SU-DHL-6 (cell line): ENCODE data around the gene FANCL.

Source experiments
- H2AFZ ChIP-seq: fragments of 200-600 bp; sonication (generic); 2 replicates; pipeline ENCODE4 v1.6.1; 2014; ENCODE audit warnings: low read depth, mild to moderate bottlenecking, moderate library complexity, mixed read lengths, antibody characterized with exemption, low read length; ENCODE audit not compliant: severe bottlenecking
- H3F3A ChIP-seq: fragments of 200-600 bp; shearing (Covaris generic); 2 replicates; pipeline ENCODE4 v1.6.0; 2016; ENCODE audit warnings: antibody characterized with exemption, mild to moderate bottlenecking; ENCODE audit not compliant: insufficient read depth
- H3K27ac ChIP-seq: fragments of 200-600 bp; sonication (generic); 2 replicates; pipeline ENCODE4 v1.5.1; 2016; ENCODE audit warnings: low read depth, mild to moderate bottlenecking, low read length, moderate library complexity, mixed read lengths
- H3K27me3 ChIP-seq: fragments of 200-600 bp; sonication (generic), shearing (Covaris generic); 2 replicates; pipeline ENCODE4 v1.6.0; 2014; ENCODE audit warnings: mild to moderate bottlenecking, low read length
- H3K36me3 ChIP-seq: fragments of 200-600 bp; sonication (generic); 2 replicates; pipeline ENCODE4 v1.6.1; 2014; ENCODE audit warnings: mild to moderate bottlenecking, low read length, mixed read lengths
- H3K4me2 ChIP-seq: fragments of 300-600, 200-600 bp; shearing (Covaris generic), sonication (generic); 2 replicates; pipeline ENCODE4 v1.6.0; 2014; ENCODE audit warnings: low read length, low read depth, mild to moderate bottlenecking; ENCODE audit not compliant: poor library complexity, severe bottlenecking
- H3K4me3 ChIP-seq: fragments of 200-600 bp; sonication (generic); 2 replicates; pipeline ENCODE4 v1.5.1; 2014; ENCODE audit warnings: antibody characterized with exemption, low read length, mild to moderate bottlenecking, mixed read lengths; ENCODE audit not compliant: insufficient read depth, poor library complexity, severe bottlenecking
- H3K79me2 ChIP-seq: fragments of 200-600 bp; sonication (generic); 2 replicates; pipeline ENCODE4 v1.6.1; 2014; ENCODE audit warnings: mild to moderate bottlenecking, low read length, moderate library complexity; ENCODE audit not compliant: insufficient read depth
- H3K9ac ChIP-seq: fragments of 200-600 bp; sonication (generic); 2 replicates; pipeline ENCODE4 v1.7.0; 2014; ENCODE audit warnings: mild to moderate bottlenecking, low read length
- H3K9me2 ChIP-seq: fragments of 200-600 bp; sonication (generic); replicated peaks from 2 replicates; pipeline ENCODE4 v1.6.1; 2014; ENCODE audit warnings: low read length; ENCODE audit not compliant: insufficient read depth
- H3K9me3 ChIP-seq: fragments of 200-600 bp; sonication (generic); 2 replicates; pipeline ENCODE4 v1.6.1; 2014; ENCODE audit warnings: low read length, mixed read lengths; ENCODE audit not compliant: insufficient read depth
- H4K20me1 ChIP-seq: fragments of 200-600 bp; sonication (generic); 2 replicates; pipeline ENCODE4 v1.6.1; 2014; ENCODE audit warnings: low read depth, mild to moderate bottlenecking, antibody characterized with exemption, low read length, moderate library complexity, mixed read lengths
- CTCF ChIP-seq: fragments of 200-600 bp; sonication (generic); IDR thresholded peaks from one replicate; pipeline ENCODE4 v1.5.1; 2017; ENCODE audit warnings: antibody characterized with exemption, mild to moderate bottlenecking, low read length, moderate library complexity; ENCODE audit not compliant: insufficient read depth, poor library complexity, severe bottlenecking
- EZH2phosphoT487 ChIP-seq: fragments of 200-600 bp; sonication (generic), shearing (Covaris generic); conservative IDR thresholded peaks from 2 replicates; pipeline ENCODE4 v1.6.1; 2018; ENCODE audit warnings: mild to moderate bottlenecking, antibody characterized with exemption, low read length, moderate library complexity, mixed read lengths

Gene FANCL

DNA sequence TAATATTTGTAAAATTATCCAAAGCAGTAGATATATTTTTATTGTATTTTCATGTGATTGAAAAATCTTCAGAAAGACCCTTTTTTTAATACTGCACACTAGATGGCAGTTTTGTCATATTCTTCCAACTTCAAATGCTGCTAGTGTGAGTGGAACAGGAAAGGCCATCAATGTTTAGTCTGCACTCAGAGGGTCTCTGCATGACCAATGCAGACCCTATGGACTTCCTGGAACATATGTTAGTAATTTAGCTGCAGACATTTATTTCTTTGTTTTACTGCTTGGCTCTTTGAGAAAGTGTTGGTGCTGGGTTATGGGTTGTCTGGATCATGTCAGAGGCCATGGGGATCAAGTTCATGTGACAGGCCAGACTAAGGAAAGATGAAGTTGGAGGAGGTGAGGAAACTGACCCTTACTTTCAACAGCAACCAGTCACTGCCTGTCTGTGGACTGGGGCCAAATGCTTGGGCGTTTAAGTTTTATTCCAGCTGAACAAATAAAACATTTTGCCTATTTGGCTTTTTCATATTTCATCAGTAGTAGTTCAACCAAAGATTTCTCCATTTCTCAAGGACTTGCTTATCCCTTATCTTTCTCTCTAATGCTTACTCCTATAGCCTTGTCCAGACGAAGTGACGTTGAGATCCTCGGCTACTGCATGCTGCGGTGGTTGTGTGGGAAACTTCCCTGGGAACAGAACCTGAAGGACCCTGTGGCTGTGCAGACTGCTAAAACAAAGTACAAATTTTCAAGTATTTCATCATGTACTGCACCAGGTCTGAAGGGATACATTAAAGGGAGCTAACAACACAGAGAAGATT lies 109.7 kb downstream of the FANCL start:
- Histone ChIP-seq H4K20me1 (no peaks in the 10 kb centered on the region), H3K79me2 (no peaks in the 10 kb centered on the region), H3K4me2 (no peak overlapping the region), H2AFZ (no peak overlapping the region), H3K27ac (no peak overlapping the region), H3K9me2 (no peaks in the 10 kb centered on the region), H3K9me3 (no peaks in the 10 kb centered on the region), H3K36me3 (peaks cover 4% of the 10 kb centered on the region; the same call in 1 of the 2 replicates), H3K9ac (no peak overlapping the region), H3K27me3 (no peaks in the 10 kb centered on the region), H3F3A (no peaks in the 10 kb centered on the region), H3K4me3 (no peak overlapping the region)
- TF ChIP-seq EZH2phosphoT487 (no peak), CTCF (no peak)

- peaks cover 4% of the 10 kb centered on the region; the same call in 1 of the 2 replicates for H3K36me3 ChIP-seq
- no peaks in the 10 kb centered on the region for H4K20me1 ChIP-seq
- H2AFZ ChIP-seq: no peak overlapping the region
- no peaks in the 10 kb centered on the region for H3K9me3 ChIP-seq
- H3K27ac ChIP-seq: no peak overlapping the region
- no peak overlapping the region for H3K9ac ChIP-seq
- H3K9me2 ChIP-seq: no peaks in the 10 kb centered on the region
- H3K27me3 ChIP-seq: no peaks in the 10 kb centered on the region
- H3F3A ChIP-seq: no peaks in the 10 kb centered on the region
- H3K4me3 ChIP-seq: no peak overlapping the region
- no peaks in the 10 kb centered on the region for H3K79me2 ChIP-seq
- H3K4me2 ChIP-seq: no peak overlapping the region
- TF ChIP-seq CTCF (no peak), EZH2phosphoT487 (no peak)
Observed at GRCh38 chr2:58130238-58130637, 110.9 kb downstream of the FANCL start.

- Histone ChIP-seq H3K9me3 (no peaks in the 10 kb centered on the region), H3K4me2 (no peak overlapping the region), H4K20me1 (no peaks in the 10 kb centered on the region), H3K27me3 (no peaks in the 10 kb centered on the region), H3K27ac (no peak overlapping the region), H3K79me2 (no peaks in the 10 kb centered on the region), H3K9me2 (no peaks in the 10 kb centered on the region), H3F3A (no peaks in the 10 kb centered on the region), H2AFZ (no peak overlapping the region), H3K4me3 (no peak overlapping the region), H3K9ac (no peak overlapping the region), H3K36me3 (peaks cover 4% of the 10 kb centered on the region; the same call in 1 of the 2 replicates)
- TF ChIP-seq EZH2phosphoT487: no peak
Observed at GRCh38 chr2:58127111-58127510, 114.0 kb downstream of the FANCL start.

DNA sequence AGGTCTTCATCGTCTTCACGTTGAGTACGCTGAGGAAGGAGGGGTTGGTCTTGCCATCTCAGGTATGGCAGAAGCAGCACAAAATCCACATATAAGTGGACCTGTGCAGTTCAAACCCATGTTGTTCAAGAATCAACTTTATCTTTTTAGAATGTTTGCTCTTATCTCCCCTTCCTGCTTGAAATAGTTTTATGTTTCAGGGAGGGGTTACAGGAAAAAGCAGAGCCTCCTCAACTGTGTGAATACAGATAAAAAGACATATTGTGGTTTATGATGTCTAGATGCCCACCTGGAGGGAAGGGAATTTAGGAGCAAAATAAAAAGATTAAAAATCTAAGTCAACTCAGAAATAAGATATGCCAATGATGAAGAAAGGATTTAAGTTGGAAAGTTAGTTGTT lies 118.6 kb downstream of the FANCL start:
- H3K9me3 ChIP-seq: no peaks in the 10 kb centered on the region
- H3K4me2 ChIP-seq: no peak overlapping the region
- H3K9ac ChIP-seq: no peak overlapping the region
- no peaks in the 10 kb centered on the region for H3K79me2 ChIP-seq
- no peaks in the 10 kb centered on the region for H3K36me3 ChIP-seq
- H3K9me2 ChIP-seq: no peaks in the 10 kb centered on the region
- no peak overlapping the region for H3K27ac ChIP-seq
- no peaks in the 10 kb centered on the region for H3F3A ChIP-seq
- H3K4me3 ChIP-seq: no peak overlapping the region
- H2AFZ ChIP-seq: no peak overlapping the region
- TF ChIP-seq EZH2phosphoT487 (no peak), CTCF (no peak)
- H3K27me3 ChIP-seq: no peaks in the 10 kb centered on the region
- H4K20me1 ChIP-seq: no peaks in the 10 kb centered on the region
